IMR-90 (cell line): ENCODE data around the gene HOXD12. TPM values are rescaled to one million over a fixed set of nuclear protein-coding genes. Genes with fewer than 3 reads are reported as not detected.

Experiments
- ATAC-seq: fragments of 200-7000 bp; cut with Tn5 transposase; 2 replicates; pipeline ENCODE4 v1.9.1; 2020; ENCODE audit warnings: low read depth, mild to moderate bottlenecking, moderate library complexity
- BruUV-seq: library from RNA; stranded (reverse); fragments of 400-500 nt; replicated peaks from 2 replicates; lab custom pipeline; 2021; lab: Mats Ljungman, UMichigan
- CTCF ChIA-PET: fragments of 300-600 bp; formaldehyde crosslinking; extraction: SDS; loops from one replicate; lab custom pipeline; 2021; ENCODE audit warnings: antibody characterized with exemption; lab: Yijun Ruan, JAX
- POLR2A ChIA-PET: fragments of 300-600 bp; sonication (Branson Sonifier 250); formaldehyde crosslinking; loops from one replicate; lab custom pipeline; 2022; ENCODE audit warnings: antibody characterized with exemption; ENCODE audit not compliant: unreplicated experiment; lab: Charles Lee
- DNase-seq: peaks from one replicate; pipeline ENCODE4 v3.0.0; 2013
- H2AFZ ChIP-seq: replicated peaks from 2 replicates; pipeline ENCODE3; 2013; ENCODE audit warnings: low read length, mild to moderate bottlenecking; ENCODE audit not compliant: poor library complexity
- H2AK5ac ChIP-seq: 2 replicates; pipeline ENCODE4 v1.6.1; 2013; ENCODE audit warnings: low read depth, low read length, inconsistent platforms
- H2AK9ac ChIP-seq: replicated peaks from 2 replicates; pipeline ENCODE3; 2013; ENCODE audit warnings: mild to moderate bottlenecking, low read depth, low read length, moderate library complexity; ENCODE audit not compliant: poor library complexity
- H2BK120ac ChIP-seq: 2 replicates; pipeline ENCODE4 v1.6.1; 2013; ENCODE audit warnings: low read depth, low read length, inconsistent platforms
- H2BK15ac ChIP-seq: 3 replicates; pipeline ENCODE4 v1.6.1; 2013; ENCODE audit warnings: low read depth, low read length, inconsistent platforms
- H2BK20ac ChIP-seq: 2 replicates; pipeline ENCODE4 v1.6.1; 2013; ENCODE audit warnings: low read depth, mild to moderate bottlenecking, inconsistent platforms, low read length, moderate library complexity
- H2BK5ac ChIP-seq: 2 replicates; pipeline ENCODE4 v1.6.1; 2013; ENCODE audit warnings: mild to moderate bottlenecking, low read depth, low read length, inconsistent platforms; ENCODE audit not compliant: poor library complexity, severe bottlenecking
- H3K14ac ChIP-seq: replicated peaks from 2 replicates; pipeline ENCODE4 v1.6.1; 2013; ENCODE audit warnings: low read depth, low read length, inconsistent platforms
- H3K18ac ChIP-seq: 2 replicates; pipeline ENCODE4 v1.6.1; 2013; ENCODE audit warnings: low read depth, low read length, control low read depth
- H3K23ac ChIP-seq: 2 replicates; pipeline ENCODE4 v1.6.1; 2013; ENCODE audit warnings: low read depth, low read length, inconsistent platforms
- H3K27ac ChIP-seq: 2 replicates; pipeline ENCODE4 v1.5.1; 2013; ENCODE audit warnings: mild to moderate bottlenecking, control low read depth, low read length; ENCODE audit not compliant: insufficient read depth
- H3K27me3 ChIP-seq: 2 replicates; pipeline ENCODE4 v1.6.1; 2013; ENCODE audit warnings: low read length; ENCODE audit not compliant: control insufficient read depth, insufficient read depth
- H3K36me3 ChIP-seq: 2 replicates; pipeline ENCODE4 v1.6.1; 2013; ENCODE audit warnings: low read length, mixed read lengths; ENCODE audit not compliant: control insufficient read depth, insufficient read depth
- H3K4ac ChIP-seq: 2 replicates; pipeline ENCODE4 v1.6.1; 2013; ENCODE audit warnings: low read depth, low read length, inconsistent platforms
- H3K4me1 ChIP-seq: 2 replicates; pipeline ENCODE4 v1.6.1; 2013; ENCODE audit warnings: low read length, mixed read lengths; ENCODE audit not compliant: control insufficient read depth, insufficient read depth
- H3K4me2 ChIP-seq: 2 replicates; pipeline ENCODE4 v1.6.1; 2013; ENCODE audit warnings: low read depth, mild to moderate bottlenecking, control low read depth, low read length, moderate library complexity
- H3K4me3 ChIP-seq: 2 replicates; pipeline ENCODE4 v1.5.1; 2013; ENCODE audit warnings: low read depth, mild to moderate bottlenecking, control low read depth, low read length, moderate library complexity; ENCODE audit not compliant: insufficient read depth
- H3K56ac ChIP-seq: 2 replicates; pipeline ENCODE4 v1.6.1; 2013; ENCODE audit warnings: low read length, inconsistent platforms; ENCODE audit not compliant: insufficient read depth; ENCODE audit errors: extremely low read depth
- H3K79me1 ChIP-seq, 2 experiments: 2 replicates each; pipeline ENCODE4 v1.6.1; 2013; ENCODE audit warnings: low read length in 2 of 2, inconsistent platforms in 1 of 2, low read depth in 1 of 2
- H3K9ac ChIP-seq: 2 replicates; pipeline ENCODE4 v1.6.1; 2013; ENCODE audit warnings: low read depth, low read length, control low read depth
- H3K9me1 ChIP-seq: 2 replicates; pipeline ENCODE4 v1.6.1; 2013; ENCODE audit warnings: low read length, inconsistent platforms; ENCODE audit not compliant: insufficient read depth
- H3K9me3 ChIP-seq: 2 replicates; pipeline ENCODE4 v1.6.1; 2013; ENCODE audit warnings: low read length; ENCODE audit not compliant: control insufficient read depth, insufficient read depth
- H4K20me1 ChIP-seq: 2 replicates; pipeline ENCODE4 v1.6.1; 2013; ENCODE audit warnings: low read length, inconsistent platforms; ENCODE audit not compliant: insufficient read depth
- H4K5ac ChIP-seq: 2 replicates; pipeline ENCODE4 v1.6.1; 2013; ENCODE audit warnings: mild to moderate bottlenecking, low read depth, low read length, control low read depth
- H4K8ac ChIP-seq, 2 experiments: 2 replicates each; pipeline ENCODE4 v1.6.1; 2013; ENCODE audit warnings: low read depth in 2 of 2, low read length in 2 of 2, control low read depth in 1 of 2, inconsistent platforms in 1 of 2
- H4K91ac ChIP-seq: 2 replicates; pipeline ENCODE4 v1.6.1; 2013; ENCODE audit warnings: low read depth, low read length, inconsistent platforms; ENCODE audit not compliant: insufficient read depth
- NFE2L2 ChIP-seq: fragments of 150-350 bp; IDR thresholded peaks from 2 replicates; pipeline ENCODE4 v1.6.1; 2016; ENCODE audit warnings: low read depth, mild to moderate bottlenecking, low read length
- POLR2A ChIP-seq: IDR thresholded peaks from 2 replicates; pipeline ENCODE4 v1.6.1; 2012; ENCODE audit warnings: mild to moderate bottlenecking, low read depth, low read length
- WGBS, 2 experiments: methylation state at CpG; one replicate each; pipeline versions ENCODE4 v1.1.5 to v1.1.7; 2013; ENCODE audit warnings: missing lambda C conversion rate in 2 of 2; ENCODE audit not compliant: insufficient read length in 1 of 2; ENCODE audit errors: extremely low coverage in 2 of 2; 5-methylcytosine and 5-hydroxymethylcytosine counted together
- dilution Hi-C: fragments of 300-500 bp; cut with HindIII; formaldehyde crosslinking; loops from one replicate; pipeline ENCODE4 v1.14.3; 2018; ENCODE audit warnings: low sequenced_read_pairs; ENCODE audit not compliant: unreplicated experiment
- in situ Hi-C: fragments of 300-500 bp; cut with MboI; formaldehyde crosslinking; loops from 3 replicates; pipeline ENCODE4 v1.14.3; 2019; ENCODE audit warnings: low sequenced_read_pairs, inconsistent platforms, mixed read lengths
- intact Hi-C: fragments of 100-400 bp; cut with micrococcal nuclease; formaldehyde crosslinking; loops from 2 replicates; pipeline ENCODE4 v1.10.0; 2022
- polyA plus RNA-seq, 3 experiments: library from polyadenylated mRNA; depleted of rRNA; stranded (reverse); fragments of >200 nt; gene quantifications; 2 replicates each; pipeline ENCODE4 v1.2.3, GENCODE V29; 2012; ENCODE audit warnings: low replicate concordance in 1 of 3
- total RNA-seq: library from RNA; depleted of rRNA; stranded (reverse); fragments of >200 nt; gene quantifications from 2 replicates; pipeline ENCODE4 v1.2.3, GENCODE V29; 2012

The HOXD12 gene
- total and polyA plus RNA-seq, 2 of the 4 experiments (the other 2 are of a cell fraction), result not detected

DNA sequence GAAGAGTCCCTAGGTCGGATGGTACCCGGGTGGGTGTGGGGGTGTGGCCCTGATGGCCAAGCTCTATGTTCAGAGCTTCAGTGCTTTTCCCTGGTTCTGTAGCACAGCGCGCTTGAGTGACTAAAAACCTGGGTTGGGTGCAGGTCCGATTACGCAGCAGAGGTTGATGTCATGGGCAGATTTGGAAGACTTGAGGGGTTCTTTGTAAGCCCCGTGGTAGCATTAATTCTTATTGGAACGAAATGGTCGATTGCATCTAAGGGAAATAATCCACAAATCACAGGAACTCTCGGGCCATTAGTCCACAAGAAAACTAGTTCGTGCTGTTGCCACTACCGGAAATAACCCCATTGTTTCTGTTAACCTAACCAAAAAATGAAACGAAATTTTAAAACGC, 38.9 kb downstream of the HOXD12 start:
- H2BK15ac ChIP-seq, result no peak overlapping the region
- no TSS peak for BruUV-seq
- in situ Hi-C loops, result no loop called here
- WGBS, 2 experiments, result 9% methylated on average over 8 of the region's 14 CpGs; no CpG with 5 or more reads in 1 of the 2 experiments
- H3K56ac ChIP-seq, result no peak overlapping the region
- no peak overlapping the region for H4K5ac ChIP-seq
- TF ChIP-seq POLR2A, result no peak
- TF ChIP-seq NFE2L2, result no peak
- no peak overlapping the region for H2AFZ ChIP-seq
- H3K4ac ChIP-seq, result no peak overlapping the region
- no peak overlapping the region for H2BK120ac ChIP-seq
- CTCF ChIA-PET, result interaction anchor here (0.7 to 1.0 kb wide), 2 partner anchors 12 to 513 kb away, joined by 3 to 4 read pairs; no protein-coding TSS in a partner anchor
- dilution Hi-C loops, result no loop called here
- no peak overlapping the region for H2BK20ac ChIP-seq
- H4K20me1 ChIP-seq, result no peaks in the 10 kb centered on the region
- no peak for ATAC-seq
- H3K14ac ChIP-seq, result no peak overlapping the region
- intact Hi-C loops, result no loop called here
- H2BK5ac ChIP-seq, result no peak overlapping the region
- peaks cover 81% of the 10 kb centered on the region for H3K27me3 ChIP-seq
- DNase-seq, result no peak
- H3K9me3 ChIP-seq, result peaks cover 3% of the 10 kb centered on the region
- H2AK5ac ChIP-seq, result no peak overlapping the region
- no peak overlapping the region for H3K4me2 ChIP-seq
- no peak overlapping the region for H3K9ac ChIP-seq
- no peaks in the 10 kb centered on the region for H3K9me1 ChIP-seq
- H4K8ac ChIP-seq, result no peak overlapping the region
- no peaks in the 10 kb centered on the region for H3K4me1 ChIP-seq
- no peak overlapping the region for H3K27ac ChIP-seq
- H3K79me1 ChIP-seq, result no peaks in the 10 kb centered on the region
- no peak overlapping the region for H4K91ac ChIP-seq
- H3K18ac ChIP-seq, result no peak overlapping the region
- H3K23ac ChIP-seq, result no peak overlapping the region
- no peak overlapping the region for H2AK9ac ChIP-seq
- H3K36me3 ChIP-seq, result no peaks in the 10 kb centered on the region
- POLR2A ChIA-PET, result no interaction called here
- H3K4me3 ChIP-seq, result no peak overlapping the region
